H1 (cell line): ENCODE data around the gene GBE1. TPM values are rescaled to one million over a fixed set of nuclear protein-coding genes. Genes with fewer than 3 reads are reported as not detected.

Source experiments
- CTCF ChIA-PET: fragments of 300-600 bp; sonication (Branson Sonifier 250); formaldehyde crosslinking; loops from one replicate; lab custom pipeline; 2021; ENCODE audit not compliant: partially characterized antibody; lab: Charles Lee
- POLR2A ChIA-PET: fragments of 300-600 bp; sonication (Branson Sonifier 250); formaldehyde crosslinking; loops from one replicate; lab custom pipeline; 2021; ENCODE audit warnings: inconsistent platforms; ENCODE audit not compliant: partially characterized antibody; lab: Charles Lee
- DNase-seq, 2 experiments: peaks; one replicate each; pipeline versions ENCODE4 v3.0.0 to v3.0.0-alpha.2; 2010 to 2022; ENCODE audit warnings: low spot score in 2 of 2, low read depth in 1 of 2, mixed read lengths in 1 of 2
- FAIRE-seq: peaks from 2 replicates; lab custom pipeline; 2011; peaks lifted over from hg19 to GRCh38; lab: Jason Lieb, UNC
- H2AFZ ChIP-seq: 2 replicates; pipeline ENCODE4 v1.8.1; 2012; ENCODE audit warnings: low read length, inconsistent platforms
- H2AK5ac ChIP-seq: 2 replicates; pipeline ENCODE4 v1.6.1; 2013; ENCODE audit warnings: low read depth, low read length
- H2BK120ac ChIP-seq: replicated peaks from 2 replicates; pipeline ENCODE3; 2013; ENCODE audit warnings: low read depth, low read length, inconsistent platforms
- H2BK12ac ChIP-seq: 2 replicates; pipeline ENCODE4 v1.6.1; 2013; ENCODE audit warnings: low read depth, low read length
- H2BK15ac ChIP-seq: 2 replicates; pipeline ENCODE4 v1.6.1; 2013; ENCODE audit warnings: low read length
- H2BK20ac ChIP-seq: 2 replicates; pipeline ENCODE4 v1.6.1; 2013; ENCODE audit warnings: low read length
- H2BK5ac ChIP-seq: 2 replicates; pipeline ENCODE4 v1.6.1; 2013; ENCODE audit warnings: low read depth, low read length
- H3K14ac ChIP-seq: 2 replicates; pipeline ENCODE4 v1.6.1; 2013; ENCODE audit warnings: inconsistent platforms; ENCODE audit not compliant: insufficient read length
- H3K18ac ChIP-seq: 2 replicates; pipeline ENCODE4 v1.6.1; 2013; ENCODE audit warnings: low read length; ENCODE audit errors: extremely low read depth
- H3K23ac ChIP-seq: 2 replicates; pipeline ENCODE4 v1.6.1; 2013; ENCODE audit warnings: inconsistent platforms; ENCODE audit not compliant: insufficient read length
- H3K23me2 ChIP-seq: 2 replicates; pipeline ENCODE4 v1.6.1; 2013; ENCODE audit warnings: low read depth, low read length
- H3K27ac ChIP-seq: 2 replicates; pipeline ENCODE4 v1.6.1; 2011; ENCODE audit warnings: low read depth, low read length, inconsistent platforms
- H3K27me3 ChIP-seq, 4 experiments: replicated peaks in 1 of 4; 1 replicate in 1 of 4; 2 replicates in 3 of 4; pipeline versions ENCODE4 v1.6.1 to v1.8.1; 2011 to 2013; ENCODE audit warnings: low read length in 3 of 4, mild to moderate bottlenecking in 3 of 4, inconsistent platforms in 2 of 4, mixed read lengths in 2 of 4, moderate library complexity in 1 of 4; ENCODE audit not compliant: control insufficient read depth in 3 of 4, insufficient read depth in 3 of 4; ENCODE audit errors: extremely low read depth in 1 of 4
- H3K36me3 ChIP-seq, 4 experiments: 2 replicates each; pipeline versions ENCODE4 v1.6.1 to v1.8.1; 2011 to 2013; ENCODE audit warnings: mild to moderate bottlenecking in 4 of 4, low read length in 3 of 4, moderate library complexity in 2 of 4, control low read depth in 1 of 4, inconsistent platforms in 1 of 4; ENCODE audit not compliant: insufficient read depth in 4 of 4, control insufficient read depth in 2 of 4
- H3K4ac ChIP-seq: replicated peaks from 2 replicates; pipeline ENCODE3; 2013; ENCODE audit warnings: low read length, low read depth, mixed read lengths, inconsistent platforms; ENCODE audit not compliant: insufficient read length
- H3K4me1 ChIP-seq, 4 experiments: replicated peaks in 1 of 4; 1 replicate in 1 of 4; 2 replicates in 3 of 4; pipeline versions ENCODE4 v1.6.1 to v1.8.1; 2011 to 2013; ENCODE audit warnings: low read length in 3 of 4, inconsistent platforms in 2 of 4, mixed read lengths in 1 of 4; ENCODE audit not compliant: insufficient read depth in 4 of 4, control insufficient read depth in 3 of 4
- H3K4me2 ChIP-seq, 2 experiments: 2 replicates each; pipeline versions ENCODE4 v1.6.1 to v1.8.1; 2011 to 2013; ENCODE audit warnings: low read depth in 2 of 2, low read length in 2 of 2, control low read depth in 1 of 2, inconsistent platforms in 1 of 2, mild to moderate bottlenecking in 1 of 2; ENCODE audit not compliant: insufficient read depth in 1 of 2
- H3K4me3 ChIP-seq, 4 experiments: fragments of 200-600, 300-600 bp in 1 of 4; sonication (generic), shearing (Covaris generic), sonication (Bioruptor Twin) in 1 of 4; 2 replicates each; pipeline versions ENCODE4 v1.5.1 to v1.8.1; 2011 to 2016; ENCODE audit warnings: low read length in 4 of 4, low read depth in 3 of 4, control low read depth in 2 of 4, inconsistent platforms in 2 of 4, mild to moderate bottlenecking in 2 of 4, mixed read lengths in 1 of 4, moderate library complexity in 1 of 4; ENCODE audit not compliant: insufficient read depth in 2 of 4; ENCODE audit errors: extremely low read depth in 1 of 4
- H3K56ac ChIP-seq: replicated peaks from 2 replicates; pipeline ENCODE3; 2013; ENCODE audit warnings: low read depth, mild to moderate bottlenecking, mixed read lengths, low read length, inconsistent platforms; ENCODE audit not compliant: insufficient read length
- H3K79me1 ChIP-seq: 2 replicates; pipeline ENCODE4 v1.6.1; 2013; ENCODE audit warnings: low read depth, low read length, control low read depth
- H3K79me2 ChIP-seq, 2 experiments: 2 replicates each; pipeline versions ENCODE4 v1.6.1 to v1.8.1; 2012 to 2013; ENCODE audit warnings: low read length in 2 of 2, mild to moderate bottlenecking in 2 of 2, inconsistent platforms in 1 of 2; ENCODE audit not compliant: insufficient read depth in 2 of 2, control insufficient read depth in 1 of 2
- H3K9ac ChIP-seq, 4 experiments: replicated peaks in 1 of 4; 1 replicate in 1 of 4; 2 replicates in 3 of 4; pipeline versions ENCODE4 v1.6.1 to v1.8.1; 2011 to 2013; ENCODE audit warnings: low read depth in 3 of 4, low read length in 3 of 4, control low read depth in 2 of 4, mild to moderate bottlenecking in 2 of 4, moderate library complexity in 2 of 4, inconsistent platforms in 1 of 4; ENCODE audit errors: extremely low read depth in 1 of 4
- H3K9me3 ChIP-seq, 2 experiments: 2 replicates each; pipeline versions ENCODE4 v1.6.1 to v1.8.1; 2012 to 2013; ENCODE audit warnings: mild to moderate bottlenecking in 2 of 2, moderate library complexity in 2 of 2, control low read depth in 1 of 2, inconsistent platforms in 1 of 2, low read depth in 1 of 2, low read length in 1 of 2, mixed read lengths in 1 of 2; ENCODE audit not compliant: insufficient read depth in 2 of 2
- H4K20me1 ChIP-seq, 2 experiments: replicated peaks in 1 of 2; 2 replicates each; pipeline versions ENCODE3 to v1.8.1; 2011 to 2013; ENCODE audit warnings: inconsistent platforms in 2 of 2, low read length in 2 of 2, mild to moderate bottlenecking in 1 of 2; ENCODE audit not compliant: insufficient read depth in 2 of 2, control insufficient read depth in 1 of 2
- H4K5ac ChIP-seq: 2 replicates; pipeline ENCODE4 v1.6.1; 2013; ENCODE audit warnings: low read length, low read depth, mixed read lengths, inconsistent platforms; ENCODE audit not compliant: insufficient read length
- H4K8ac ChIP-seq: 2 replicates; pipeline ENCODE4 v1.8.0; 2013; ENCODE audit warnings: mild to moderate bottlenecking, moderate library complexity, low read length, inconsistent platforms; ENCODE audit not compliant: insufficient read depth; ENCODE audit errors: extremely low read depth
- H4K91ac ChIP-seq: replicated peaks from 2 replicates; pipeline ENCODE3; 2013; ENCODE audit warnings: low read length, mixed read lengths, inconsistent platforms; ENCODE audit not compliant: insufficient read length
- CHD2 ChIP-seq: IDR thresholded peaks from 2 replicates; pipeline ENCODE4 v1.6.1; 2012; ENCODE audit warnings: low read length, improper control_type of control experiment
- JUN ChIP-seq: IDR thresholded peaks from 2 replicates; pipeline ENCODE4 v1.6.1; 2011; ENCODE audit warnings: low read depth, mild to moderate bottlenecking, improper control_type of control experiment, low read length
- KDM5A ChIP-seq: fragments of 200-600 bp; IDR thresholded peaks from 2 replicates; pipeline ENCODE4 v1.7.1; 2012; ENCODE audit warnings: mild to moderate bottlenecking, low read length, inconsistent platforms, mixed read lengths
- POU5F1 ChIP-seq: IDR thresholded peaks from 2 replicates; pipeline ENCODE4 v1.6.1; 2011; ENCODE audit warnings: low read depth, mild to moderate bottlenecking, low read length, moderate library complexity
- SIX5 ChIP-seq: IDR thresholded peaks from 2 replicates; pipeline ENCODE4 v1.6.1; 2011; ENCODE audit warnings: mild to moderate bottlenecking, low read depth, low read length
- SP4 ChIP-seq: IDR thresholded peaks from 2 replicates; pipeline ENCODE4 v1.6.1; 2012; ENCODE audit warnings: low read length, inconsistent platforms
- TAF1 ChIP-seq: IDR thresholded peaks from 2 replicates; pipeline ENCODE4 v1.6.1; 2011; ENCODE audit warnings: mild to moderate bottlenecking, low read depth, low read length
- TAF7 ChIP-seq: optimal IDR thresholded peaks from 2 replicates; pipeline ENCODE3; 2011; ENCODE audit warnings: low read depth, mild to moderate bottlenecking, inconsistent platforms, low read length, moderate library complexity, borderline replicate concordance
- YY1 ChIP-seq: IDR thresholded peaks from 2 replicates; pipeline ENCODE4 v1.6.1; 2011; ENCODE audit warnings: low read depth, mild to moderate bottlenecking, low read length
- ZNF274 ChIP-seq: IDR thresholded peaks from 2 replicates; pipeline ENCODE4 v1.7.0; 2012; ENCODE audit warnings: low read length, borderline replicate concordance; ENCODE audit errors: extremely low read depth
- WGBS, 2 experiments: shearing (Covaris generic) in 1 of 2; methylation state at CpG; one replicate each; pipeline versions ENCODE4 v1.1.6 to v1.1.7; 2013 to 2015; ENCODE audit warnings: low lambda C conversion rate in 2 of 2, mixed read lengths in 2 of 2, inconsistent platforms in 1 of 2, low coverage in 1 of 2, missing lambda C conversion rate in 1 of 2; ENCODE audit not compliant: insufficient replicate concordance in 2 of 2, insufficient coverage in 1 of 2, insufficient read length in 1 of 2; ENCODE audit errors: extremely low coverage in 1 of 2, missing lambda C conversion rate in 1 of 2; 5-methylcytosine and 5-hydroxymethylcytosine counted together
- polyA plus RNA-seq, 7 experiments: library from polyadenylated mRNA; depleted of rRNA in 3 of 7; stranded (reverse) in 5 of 7; unstranded in 2 of 7; fragments of >200 nt in 5 of 7; fragments of 200-250 nt in 2 of 7; gene quantifications; 1 replicate in 5 of 7; 2 replicates in 1 of 7; 4 replicates in 1 of 7; pipeline versions ENCODE4 v1.2.1 to v1.2.3, GENCODE V29; 2011 to 2013; ENCODE audit warnings: missing spikeins in 2 of 7, mixed read lengths in 2 of 7
- total RNA-seq: library from RNA; stranded (reverse); fragmentation: NEBNext Ultra II Directional; extraction: Animal tissue kit (Norgen Biotek cat#: 25700); gene quantifications from 2 replicates; pipeline ENCODE4 v1.2.1, GENCODE V29; 2021

GBE1 gene
- total and polyA plus RNA-seq, 2 of the 8 experiments (the other 6 are each of a cell fraction or from before 2014, with no cell fraction given): 3.3 to 7.3 TPM

DNA sequence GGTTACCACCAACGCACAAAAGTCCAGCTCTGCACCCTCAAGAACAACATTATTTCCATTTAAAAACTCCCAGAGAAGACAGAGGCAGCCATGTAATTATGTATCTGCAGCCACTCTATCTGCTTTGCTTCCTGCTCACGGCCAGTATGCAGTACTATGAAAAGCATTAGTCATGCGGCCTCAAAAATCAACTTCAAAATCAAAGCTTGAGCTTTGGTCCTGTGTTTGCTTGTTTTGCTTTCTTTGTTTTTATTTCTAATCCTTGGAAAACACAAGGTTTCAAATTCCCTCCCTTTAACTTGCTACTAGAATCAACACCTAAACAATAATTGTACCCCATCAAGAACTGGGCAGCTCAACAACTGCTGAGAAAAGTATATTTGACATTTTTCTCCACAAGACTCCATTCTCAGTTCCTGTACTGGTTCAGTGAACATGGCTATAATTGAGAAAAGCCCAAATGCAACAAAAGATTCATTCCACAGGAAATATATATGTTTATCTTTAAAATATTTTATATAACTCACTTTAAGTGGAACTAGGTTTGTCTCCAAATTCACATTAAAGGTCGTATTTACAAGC lies 37.6 kb downstream of the GBE1 start:
- no peak overlapping the region for H3K4me2 ChIP-seq
- H4K5ac ChIP-seq: no peak overlapping the region
- no peaks in the 10 kb centered on the region for H3K36me3 ChIP-seq
- TF ChIP-seq SIX5: no peak
- no peak for TF ChIP-seq JUN
- TF ChIP-seq YY1: no peak
- no peak for TF ChIP-seq ZNF274
- no peak for TF ChIP-seq TAF1
- no peak for TF ChIP-seq TAF7
- TF ChIP-seq CHD2: no peak
- no peak for TF ChIP-seq SP4
- TF ChIP-seq KDM5A: no peak
- TF ChIP-seq POU5F1: no peak
- WGBS, 2 experiments: 86% methylated on average over 4 of the region's 4 CpGs; no CpG with 5 or more reads in 1 of the 2 experiments
- no peak for DNase-seq
- H4K8ac ChIP-seq: no peak overlapping the region
- no peak overlapping the region for H4K91ac ChIP-seq
- H2BK15ac ChIP-seq: no peak overlapping the region
- no peaks in the 10 kb centered on the region for H3K9me3 ChIP-seq
- no peak overlapping the region for H2BK120ac ChIP-seq
- no peak overlapping the region for H2BK5ac ChIP-seq
- H2AFZ ChIP-seq: no peak overlapping the region; the same call in 1 of the 2 replicates
- H3K79me1 ChIP-seq: no peaks in the 10 kb centered on the region
- no peaks in the 10 kb centered on the region for H4K20me1 ChIP-seq
- no peak overlapping the region for H2BK20ac ChIP-seq
- H3K23me2 ChIP-seq: no peaks in the 10 kb centered on the region
- H3K9ac ChIP-seq: no peak overlapping the region
- H3K23ac ChIP-seq: no peak overlapping the region
- H3K79me2 ChIP-seq: no peaks in the 10 kb centered on the region
- no peak overlapping the region for H3K27ac ChIP-seq
- H3K18ac ChIP-seq: no peak overlapping the region
- H3K4me3 ChIP-seq: no peak overlapping the region
- H3K4me1 ChIP-seq: no peaks in the 10 kb centered on the region
- FAIRE-seq: no peak
- CTCF ChIA-PET: interaction anchor here (0.7 to 1.4 kb wide), 2 partner anchors 9 to 123 kb away, joined by 3 read pairs; no protein-coding TSS in a partner anchor
- no peaks in the 10 kb centered on the region for H3K27me3 ChIP-seq
- H3K14ac ChIP-seq: no peak overlapping the region
- H2AK5ac ChIP-seq: no peak overlapping the region
- H3K56ac ChIP-seq: no peak overlapping the region
- no peak overlapping the region for H2BK12ac ChIP-seq
- POLR2A ChIA-PET: no interaction called here
- H3K4ac ChIP-seq: no peak overlapping the region
